GM12878 (cell line): ENCODE data around the gene SYNM.

Experiments
- BHLHE40 ChIP-seq, 2 experiments: fragments of 450-650 bp in 1 of 2; IDR thresholded peaks; 2 replicates each; pipeline ENCODE4 v1.6.1; 2011 to 2017; ENCODE audit warnings: low read depth in 2 of 2, borderline replicate concordance in 1 of 2, improper control_type of control experiment in 1 of 2, low read length in 1 of 2, mild to moderate bottlenecking in 1 of 2
- CEBPB ChIP-seq, 2 experiments: fragments of 150-350 bp in 1 of 2; IDR thresholded peaks; 2 replicates each; pipeline ENCODE4 v1.6.1; 2012 to 2014; ENCODE audit warnings: low read depth in 2 of 2, low read length in 2 of 2, borderline replicate concordance in 1 of 2, inconsistent platforms in 1 of 2
- CTCF ChIP-seq, 3 experiments: IDR thresholded peaks in 2 of 3; conservative IDR thresholded peaks in 1 of 3; 2 replicates each; pipeline ENCODE4 v1.5.1; 2011; ENCODE audit warnings: low read depth in 3 of 3, low read length in 3 of 3, mild to moderate bottlenecking in 3 of 3, control low read depth in 2 of 3, moderate library complexity in 2 of 3, inconsistent platforms in 1 of 3, mixed read lengths in 1 of 3; ENCODE audit not compliant: control insufficient read depth in 2 of 3, insufficient read depth in 1 of 3; ENCODE audit errors: extremely low read depth in 1 of 3
- EP300 ChIP-seq, 2 experiments: fragments of 150-350 bp in 1 of 2; IDR thresholded peaks; 2 replicates each; pipeline ENCODE4 v1.6.1; 2011 to 2012; ENCODE audit warnings: low read depth in 2 of 2, low read length in 2 of 2, borderline replicate concordance in 1 of 2, improper control_type of control experiment in 1 of 2, inconsistent platforms in 1 of 2; ENCODE audit not compliant: control insufficient read depth in 1 of 2
- EZH2 ChIP-seq: IDR thresholded peaks from 2 replicates; pipeline ENCODE4 v1.6.1; 2012; ENCODE audit warnings: low read depth, mild to moderate bottlenecking, control low read depth, inconsistent platforms, low read length, borderline replicate concordance; ENCODE audit not compliant: control insufficient read depth
- FOXK2 ChIP-seq: fragments of 450-650 bp; IDR thresholded peaks from 2 replicates; pipeline ENCODE4 v1.6.1; 2017; ENCODE audit warnings: mild to moderate bottlenecking, moderate library complexity
- PAX5 ChIP-seq: IDR thresholded peaks from 2 replicates; pipeline ENCODE4 v1.6.1; 2011; ENCODE audit warnings: low read depth, low read length, borderline replicate concordance
- POLR2A ChIP-seq: IDR thresholded peaks from 2 replicates; pipeline ENCODE4 v1.6.1; 2011; ENCODE audit warnings: low read depth, mild to moderate bottlenecking, low read length
- POLR2AphosphoS5 ChIP-seq: IDR thresholded peaks from 2 replicates; pipeline ENCODE4 v1.6.1; 2011; ENCODE audit warnings: mild to moderate bottlenecking, low read length, inconsistent platforms
- SP1 ChIP-seq: IDR thresholded peaks from one replicate; pipeline ENCODE4 v1.6.1; 2011; ENCODE audit warnings: low read depth, low read length
- ZNF622 ChIP-seq: fragments of 450-650 bp; IDR thresholded peaks from 2 replicates; pipeline ENCODE4 v1.6.1; 2017; ENCODE audit warnings: mild to moderate bottlenecking, inconsistent platforms
- ZSCAN29 ChIP-seq: fragments of 450-650 bp; IDR thresholded peaks from 2 replicates; pipeline ENCODE4 v1.6.1; 2017; ENCODE audit warnings: mild to moderate bottlenecking, moderate library complexity

GRCh38 chr15:99153026-99153535 lies 48.2 kb downstream of the SYNM start:
- TF ChIP-seq POLR2AphosphoS5: no peak
- no peak for TF ChIP-seq EZH2
- no peak for TF ChIP-seq POLR2A
- no peak for TF ChIP-seq EP300 (IDR thresholded peaks at IDR 0.05; ENCODE audit: borderline replicate concordance in 1 of 2, control insufficient read depth in 1 of 2, low read depth in 2 of 2, low read length in 2 of 2)
- no peak for TF ChIP-seq CEBPB (IDR thresholded peaks at IDR 0.05; ENCODE audit: borderline replicate concordance in 1 of 2, low read depth in 2 of 2, low read length in 2 of 2)
- TF ChIP-seq BHLHE40 (IDR thresholded peaks at IDR 0.05; ENCODE audit: borderline replicate concordance in 1 of 2, low read depth in 2 of 2, low read length in 1 of 2): no peak
- no peak for TF ChIP-seq CTCF (IDR thresholded peaks at IDR 0.05 in 2 of 3, conservative IDR thresholded peaks at IDR 0.05 in 1 of 3; ENCODE audit: control insufficient read depth in 2 of 3, extremely low read depth in 1 of 3, insufficient read depth in 1 of 3, low read depth in 3 of 3, low read length in 3 of 3)
- no peak for TF ChIP-seq PAX5
- TF ChIP-seq ZNF622: no peak
- no peak for TF ChIP-seq ZSCAN29
- TF ChIP-seq SP1: no peak
- no peak for TF ChIP-seq FOXK2
